Muscle layer of colon (tissue), 2 donors: ENCODE data around the gene TENT5C.

Source experiments
- H3K27ac ChIP-seq: one replicate; pipeline ENCODE4 v1.7.0; 2013; ENCODE audit warnings: low read depth, mild to moderate bottlenecking, low read length, moderate library complexity
- H3K27me3 ChIP-seq, 2 donors: one replicate each; pipeline ENCODE4 v1.7.0; 2013; ENCODE audit warnings: low read length in 2 of 2, mild to moderate bottlenecking in 2 of 2; ENCODE audit not compliant: insufficient read depth in 2 of 2, control insufficient read depth in 1 of 2
- H3K36me3 ChIP-seq: one replicate; pipeline ENCODE4 v1.7.0; 2013; ENCODE audit warnings: mild to moderate bottlenecking, low read length; ENCODE audit not compliant: insufficient read depth
- H3K4me1 ChIP-seq: one replicate; pipeline ENCODE4 v1.7.0; 2013; ENCODE audit warnings: mild to moderate bottlenecking, low read length; ENCODE audit not compliant: insufficient read depth
- H3K4me3 ChIP-seq, 2 donors: one replicate each; pipeline ENCODE4 v1.7.0; 2013; ENCODE audit warnings: low read length in 2 of 2, low read depth in 1 of 2, mild to moderate bottlenecking in 1 of 2, moderate library complexity in 1 of 2
- H3K9ac ChIP-seq: one replicate; pipeline ENCODE4 v1.7.0; 2013; ENCODE audit warnings: low read length
- H3K9me3 ChIP-seq: one replicate; pipeline ENCODE4 v1.7.0; 2013; ENCODE audit warnings: mild to moderate bottlenecking, low read length
- donor health status: abdominal sarcoma.
- donor health status: Adenocarcinoma of cecum.

Gene TENT5C

GRCh38 chr1:117565076-117565556 is 40.7 kb upstream of the TENT5C start:
- Histone ChIP-seq H3K9me3 (no peaks in the 10 kb centered on the region), H3K36me3 (no peaks in the 10 kb centered on the region), H3K4me1 (no peaks in the 10 kb centered on the region), H3K9ac (no peak overlapping the region), H3K27me3 (no peaks in the 10 kb centered on the region), H3K27ac (no peak overlapping the region), H3K4me3 (no peak overlapping the region)

- H3K27me3 ChIP-seq, result no peaks in the 10 kb centered on the region
- H3K4me3 ChIP-seq, result no peak overlapping the region
- no peaks in the 10 kb centered on the region for H3K4me1 ChIP-seq
- no peak overlapping the region for H3K27ac ChIP-seq
- no peak overlapping the region for H3K9ac ChIP-seq
- no peaks in the 10 kb centered on the region for H3K9me3 ChIP-seq
- no peaks in the 10 kb centered on the region for H3K36me3 ChIP-seq
Measured at GRCh38 chr1:117565745-117566455, 39.9 kb upstream of the TENT5C start.

- Histone ChIP-seq H3K36me3 (no peaks in the 10 kb centered on the region), H3K9ac (no peak overlapping the region), H3K4me3 (no peak overlapping the region), H3K27me3 (no peaks in the 10 kb centered on the region), H3K4me1 (no peaks in the 10 kb centered on the region), H3K9me3 (no peaks in the 10 kb centered on the region), H3K27ac (no peak overlapping the region)
Measured at GRCh38 chr1:117566556-117566955, 39.3 kb upstream of the TENT5C start.

GRCh38 chr1:117567435-117567834 is 38.4 kb upstream of the TENT5C start:
- no peaks in the 10 kb centered on the region for H3K36me3 ChIP-seq
- H3K9me3 ChIP-seq, result no peaks in the 10 kb centered on the region
- no peaks in the 10 kb centered on the region for H3K27me3 ChIP-seq
- no peak overlapping the region for H3K4me3 ChIP-seq
- H3K4me1 ChIP-seq, result no peaks in the 10 kb centered on the region
- no peak overlapping the region for H3K9ac ChIP-seq
- H3K27ac ChIP-seq, result no peak overlapping the region

GRCh38 chr1:117567976-117568375 is 37.9 kb upstream of the TENT5C start:
- H3K9me3 ChIP-seq, result no peaks in the 10 kb centered on the region
- no peaks in the 10 kb centered on the region for H3K36me3 ChIP-seq
- no peak overlapping the region for H3K27ac ChIP-seq
- no peaks in the 10 kb centered on the region for H3K4me1 ChIP-seq
- no peaks in the 10 kb centered on the region for H3K27me3 ChIP-seq
- H3K9ac ChIP-seq, result no peak overlapping the region
- no peak overlapping the region for H3K4me3 ChIP-seq

- no peak overlapping the region for H3K27ac ChIP-seq
- no peaks in the 10 kb centered on the region for H3K36me3 ChIP-seq
- H3K4me1 ChIP-seq, result no peaks in the 10 kb centered on the region
- no peak overlapping the region for H3K4me3 ChIP-seq
- H3K27me3 ChIP-seq, result no peaks in the 10 kb centered on the region
- no peaks in the 10 kb centered on the region for H3K9me3 ChIP-seq
- no peak overlapping the region for H3K9ac ChIP-seq
Measured at GRCh38 chr1:117568999-117569398, 36.8 kb upstream of the TENT5C start.

GRCh38 chr1:117569856-117570255 is 36.0 kb upstream of the TENT5C start:
- H3K27ac ChIP-seq, result no peak overlapping the region
- H3K36me3 ChIP-seq, result no peaks in the 10 kb centered on the region
- H3K9me3 ChIP-seq, result no peaks in the 10 kb centered on the region
- H3K9ac ChIP-seq, result no peak overlapping the region
- H3K4me1 ChIP-seq, result no peaks in the 10 kb centered on the region
- no peaks in the 10 kb centered on the region for H3K27me3 ChIP-seq
- H3K4me3 ChIP-seq, result no peak overlapping the region

- Histone ChIP-seq H3K9ac (no peak overlapping the region), H3K27ac (no peak overlapping the region)
Measured at GRCh38 chr1:117570988-117571409, 34.8 kb upstream of the TENT5C start.

GRCh38 chr1:117571496-117571895 is 34.4 kb upstream of the TENT5C start:
- Histone ChIP-seq H3K27me3 (no peaks in the 10 kb centered on the region), H3K9ac (no peak overlapping the region), H3K9me3 (no peaks in the 10 kb centered on the region), H3K36me3 (no peaks in the 10 kb centered on the region), H3K27ac (no peak overlapping the region), H3K4me3 (no peak overlapping the region), H3K4me1 (no peaks in the 10 kb centered on the region)

More at GRCh38 chr1:117570988-117571409, 34.8 kb upstream of the TENT5C start:
- H3K4me3 ChIP-seq, result no peak overlapping the region
- no peaks in the 10 kb centered on the region for H3K4me1 ChIP-seq
- H3K27me3 ChIP-seq, result no peaks in the 10 kb centered on the region
- no peaks in the 10 kb centered on the region for H3K36me3 ChIP-seq
- no peaks in the 10 kb centered on the region for H3K9me3 ChIP-seq

GRCh38 chr1:117572546-117572945 is 33.3 kb upstream of the TENT5C start:
- Histone ChIP-seq H3K4me3 (no peak overlapping the region), H3K27ac (no peak overlapping the region), H3K36me3 (no peaks in the 10 kb centered on the region), H3K27me3 (no peaks in the 10 kb centered on the region), H3K4me1 (no peaks in the 10 kb centered on the region), H3K9ac (no peak overlapping the region), H3K9me3 (no peaks in the 10 kb centered on the region)

- Histone ChIP-seq H3K36me3 (no peaks in the 10 kb centered on the region), H3K4me1 (no peaks in the 10 kb centered on the region), H3K27ac (no peak overlapping the region), H3K27me3 (no peaks in the 10 kb centered on the region), H3K9ac (no peak overlapping the region), H3K4me3 (no peak overlapping the region), H3K9me3 (no peaks in the 10 kb centered on the region)
Measured at GRCh38 chr1:117573386-117574023, 32.3 kb upstream of the TENT5C start.
